ENCODE measurements around the gene ATR. TPM values are rescaled to one million over a fixed set of nuclear protein-coding genes. Genes with fewer than 3 reads are reported as not detected.

ATR gene
- total RNA-seq = 10 to 100 TPM; 16.5 to 62.5 (median 24.0) TPM

- H3K4me1 ChIP-seq = peaks cover 19 to 36% (median 24%) of the 10 kb centered on the region in 4 donors
- WGBS, 2 donors = 0% methylated on average over 14 to 59 of the region's 65 CpGs
- TF ChIP-seq CTCF (IDR thresholded peaks at IDR 0.05) = peak in 1 of 6 experiments; percentile 25
- peak; percentile 86 to 90 for TF ChIP-seq POLR2AphosphoS5 (IDR thresholded peaks at IDR 0.05)
- TF ChIP-seq EP300 (IDR thresholded peaks at IDR 0.05) = peak in 2 of 4 donors; percentile 11 to 56
- peak in 3 of 4 donors; percentile 69 to 85 (median 74) for TF ChIP-seq POLR2A (IDR thresholded peaks at IDR 0.05)
- H3K27me3 ChIP-seq = no peaks in the 10 kb centered on the region
- ATAC-seq (ENCODE audit: low FRiP score in 2 of 2) (peak; percentile 99 to 100), DNase-seq (peak; percentile 97 to 99)
- no peaks in the 10 kb centered on the region for H3K9me3 ChIP-seq
- peak within 1 kb of the TSS; percentile 65 to 97 (median 90) for H3K4me3 ChIP-seq
- no peaks in the 10 kb centered on the region for H3K36me3 ChIP-seq
- peak within 1 kb of the TSS; percentile 93 to 97 (median 93) for H3K27ac ChIP-seq
Observed at GRCh38 chr3:142578329-142579223, at the start of gene ATR. Gene ATR (minus strand): TSS chr3:142578733. CDS start chr3:142578704, 29 bp downstream.

- TF ChIP-seq CTCF (IDR thresholded peaks at IDR 0.05) (no peak), POLR2A (IDR thresholded peaks at IDR 0.05) (no peak), EP300 (IDR thresholded peaks at IDR 0.05) (no peak), POLR2AphosphoS5 (IDR thresholded peaks at IDR 0.05) (no peak)
- Histone ChIP-seq H3K27ac (no peak overlapping the region), H3K36me3 (no peaks in the 10 kb centered on the region), H3K4me3 (no peak overlapping the region), H3K27me3 (no peaks in the 10 kb centered on the region), H3K9me3 (no peaks in the 10 kb centered on the region), H3K4me1 (peaks cover 0 to 3% (median 0%) of the 10 kb centered on the region in 4 donors)
- ATAC-seq (ENCODE audit: low FRiP score in 2 of 2) (no peak), DNase-seq (no peak)
Observed at GRCh38 chr3:142626971-142627370, 48.4 kb upstream of the ATR start.

DNA sequence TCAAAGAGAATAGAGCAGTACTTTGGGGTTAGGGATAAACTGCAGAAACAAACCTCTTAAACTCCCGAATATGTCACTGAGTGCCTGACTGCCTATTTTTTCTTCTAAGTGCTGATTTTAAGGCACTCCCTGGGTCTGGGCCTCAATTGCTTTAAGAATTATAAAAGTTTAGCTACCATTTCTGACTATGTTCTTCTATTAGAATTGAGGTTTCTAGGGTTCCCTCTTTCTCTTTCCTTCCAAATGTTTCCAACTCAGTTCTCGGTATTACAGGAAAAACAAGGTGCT, 46.6 kb upstream of the ATR start:
- ATAC-seq (ENCODE audit: low FRiP score in 2 of 2) (no peak), DNase-seq (no peak)
- no peak for TF ChIP-seq CTCF (IDR thresholded peaks at IDR 0.05)
- TF ChIP-seq EP300 (IDR thresholded peaks at IDR 0.05) = no peak
- no peak for TF ChIP-seq POLR2A (IDR thresholded peaks at IDR 0.05)
- no peak for TF ChIP-seq POLR2AphosphoS5 (IDR thresholded peaks at IDR 0.05)
- Histone ChIP-seq H3K27ac (no peak overlapping the region), H3K4me3 (no peak overlapping the region), H3K36me3 (no peaks in the 10 kb centered on the region), H3K27me3 (no peaks in the 10 kb centered on the region), H3K9me3 (no peaks in the 10 kb centered on the region), H3K4me1 (peaks cover 0 to 3% (median 0%) of the 10 kb centered on the region in 4 donors)
- 80 to 83% methylated on average over 2 of the region's 2 CpGs for WGBS, 2 donors

DNA sequence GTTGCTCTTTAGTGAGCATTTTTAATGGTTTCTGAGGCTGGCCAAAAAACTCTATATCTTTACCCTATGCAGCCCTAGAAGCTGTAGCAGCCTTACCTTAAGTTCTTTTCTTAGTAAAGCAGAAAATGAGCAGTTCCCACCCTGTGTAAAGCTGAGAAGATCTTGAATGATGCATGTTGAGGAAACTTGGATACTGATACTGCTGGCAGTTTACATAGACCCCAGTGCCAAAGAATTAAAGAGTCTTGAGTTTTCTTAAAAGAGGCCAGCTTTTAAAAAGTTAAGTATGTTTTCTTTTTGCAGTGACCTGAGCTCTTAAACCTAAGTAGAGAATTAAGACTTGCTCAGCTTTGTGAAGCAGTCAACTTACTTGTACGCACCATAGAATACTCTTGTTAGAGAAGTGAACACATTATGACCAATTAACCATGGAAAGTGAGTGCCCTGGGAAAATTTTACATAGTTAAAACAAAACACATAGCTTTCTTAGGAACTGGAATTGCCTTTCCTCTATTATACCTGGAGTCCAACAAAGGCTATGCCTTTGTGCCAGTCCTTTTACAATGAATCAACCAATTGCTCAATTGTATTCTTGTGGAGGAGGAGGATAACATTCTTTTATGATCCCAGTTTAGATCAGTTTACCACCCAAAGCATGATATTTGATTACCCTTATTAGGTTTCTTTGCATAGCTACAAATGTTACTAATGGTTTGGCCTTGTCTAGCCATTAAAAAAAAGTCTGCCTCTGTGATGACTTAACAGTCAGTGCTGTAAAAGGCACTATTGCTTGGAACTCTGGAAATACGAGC, 46.0 kb upstream of the ATR start:
- 71 to 74% methylated on average over 2 of the region's 2 CpGs for WGBS, 2 donors
- no peak overlapping the region for H3K27ac ChIP-seq
- no peak for TF ChIP-seq POLR2AphosphoS5 (IDR thresholded peaks at IDR 0.05)
- no peak for TF ChIP-seq POLR2A (IDR thresholded peaks at IDR 0.05)
- no peak for TF ChIP-seq CTCF (IDR thresholded peaks at IDR 0.05)
- no peak for TF ChIP-seq EP300 (IDR thresholded peaks at IDR 0.05)
- no peaks in the 10 kb centered on the region for H3K36me3 ChIP-seq
- ATAC-seq (ENCODE audit: low FRiP score in 2 of 2) (no peak), DNase-seq (no peak)
- no peak overlapping the region for H3K4me3 ChIP-seq
- H3K4me1 ChIP-seq = no peaks in the 10 kb centered on the region
- no peaks in the 10 kb centered on the region for H3K9me3 ChIP-seq
- H3K27me3 ChIP-seq = no peaks in the 10 kb centered on the region

Measured in upper lobe of left lung (tissue), 6 donors.